ENCODE data around the gene MAN2B2. TPM values are rescaled to one million over a fixed set of nuclear protein-coding genes. Genes with fewer than 3 reads are reported as not detected.

Gene MAN2B2
- total RNA-seq, 1 donor from 2014 or later = 39.1 TPM

DNA sequence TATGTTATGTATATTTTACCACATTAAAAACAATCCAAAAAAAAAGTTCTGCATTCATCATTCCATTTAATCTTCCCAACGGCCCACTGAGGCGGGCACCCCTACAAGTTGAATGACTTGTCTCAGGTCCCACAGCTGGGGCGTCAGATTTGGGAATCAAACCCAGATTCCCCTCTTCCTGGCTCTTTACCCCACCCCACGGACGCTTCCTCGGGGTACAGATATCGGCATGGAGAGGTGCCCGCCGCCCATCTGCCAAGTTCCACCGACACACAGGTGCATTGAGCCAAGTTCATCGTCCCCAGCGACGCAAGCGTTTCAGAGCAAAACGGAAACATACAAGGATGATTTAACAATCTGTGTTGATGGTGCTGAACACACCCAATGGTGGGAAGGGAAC is 36.9 kb upstream of the MAN2B2 start:
- no peaks in the 10 kb centered on the region for H3K36me3 Mint-ChIP-seq (ENCODE audit: unreplicated experiment)
- H3K27me3 Mint-ChIP-seq (ENCODE audit: unreplicated experiment) = no peaks in the 10 kb centered on the region
- H3K9me3 Mint-ChIP-seq (ENCODE audit: unreplicated experiment) = no peaks in the 10 kb centered on the region
- H3K4me3 Mint-ChIP-seq (ENCODE audit: unreplicated experiment) = no peak overlapping the region
- no peak for DNase-seq (ENCODE audit: extremely low spot score, unreplicated experiment)
- no peak for TF ChIP-seq CTCF (IDR thresholded peaks at IDR 0.05)
- H3K27ac Mint-ChIP-seq (ENCODE audit: unreplicated experiment) = no peak overlapping the region
- no peaks in the 10 kb centered on the region for H3K4me1 Mint-ChIP-seq (ENCODE audit: unreplicated experiment)

GRCh38 chr4:6538575-6538974 is 36.4 kb upstream of the MAN2B2 start:
- H3K9me3 Mint-ChIP-seq (ENCODE audit: unreplicated experiment) = no peaks in the 10 kb centered on the region
- no peak overlapping the region for H3K4me3 Mint-ChIP-seq (ENCODE audit: unreplicated experiment)
- H3K4me1 Mint-ChIP-seq (ENCODE audit: unreplicated experiment) = no peaks in the 10 kb centered on the region
- no peak for DNase-seq (ENCODE audit: extremely low spot score, unreplicated experiment)
- no peaks in the 10 kb centered on the region for H3K36me3 Mint-ChIP-seq (ENCODE audit: unreplicated experiment)
- H3K27ac Mint-ChIP-seq (ENCODE audit: unreplicated experiment) = no peak overlapping the region
- no peaks in the 10 kb centered on the region for H3K27me3 Mint-ChIP-seq (ENCODE audit: unreplicated experiment)
- no peak for TF ChIP-seq CTCF (IDR thresholded peaks at IDR 0.05)

- DNase-seq (ENCODE audit: extremely low spot score, unreplicated experiment) = no peak
- no peak overlapping the region for H3K27ac Mint-ChIP-seq (ENCODE audit: unreplicated experiment)
- no peak for TF ChIP-seq CTCF (IDR thresholded peaks at IDR 0.05)
- no peaks in the 10 kb centered on the region for H3K4me1 Mint-ChIP-seq (ENCODE audit: unreplicated experiment)
- no peaks in the 10 kb centered on the region for H3K9me3 Mint-ChIP-seq (ENCODE audit: unreplicated experiment)
- no peaks in the 10 kb centered on the region for H3K27me3 Mint-ChIP-seq (ENCODE audit: unreplicated experiment)
- H3K4me3 Mint-ChIP-seq (ENCODE audit: unreplicated experiment) = no peak overlapping the region
- H3K36me3 Mint-ChIP-seq (ENCODE audit: unreplicated experiment) = no peaks in the 10 kb centered on the region
Measured at GRCh38 chr4:6539009-6539764, 35.8 kb upstream of the MAN2B2 start.

DNA sequence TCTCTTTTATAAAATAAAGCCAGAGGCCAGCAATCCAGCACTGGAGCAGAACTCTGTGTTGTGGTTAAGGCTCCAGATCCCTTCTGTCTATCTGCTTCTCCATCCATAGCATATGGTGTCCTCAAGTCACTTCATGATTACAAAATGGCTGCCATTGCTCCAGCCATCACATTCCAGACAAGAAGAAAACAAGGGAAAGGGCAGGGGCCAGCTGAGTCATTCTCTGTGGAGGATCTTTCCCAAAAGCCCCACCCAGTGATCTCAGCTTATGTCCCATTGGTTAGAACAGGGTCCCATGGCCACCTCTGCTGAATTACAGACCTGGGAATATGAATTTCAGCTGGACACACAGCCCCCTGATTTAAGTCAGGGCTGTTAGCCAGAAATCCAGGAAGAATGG is 34.1 kb upstream of the MAN2B2 start:
- Mint-ChIP-seq H3K9me3 (ENCODE audit: unreplicated experiment) (no peaks in the 10 kb centered on the region), H3K36me3 (ENCODE audit: unreplicated experiment) (no peaks in the 10 kb centered on the region), H3K27me3 (ENCODE audit: unreplicated experiment) (no peaks in the 10 kb centered on the region), H3K4me1 (ENCODE audit: unreplicated experiment) (no peaks in the 10 kb centered on the region), H3K4me3 (ENCODE audit: unreplicated experiment) (no peak overlapping the region), H3K27ac (ENCODE audit: unreplicated experiment) (no peak overlapping the region)
- no peak for TF ChIP-seq CTCF (IDR thresholded peaks at IDR 0.05)
- DNase-seq (ENCODE audit: extremely low spot score, unreplicated experiment) = no peak

GRCh38 chr4:6541789-6542188 is 33.2 kb upstream of the MAN2B2 start:
- H3K9me3 Mint-ChIP-seq (ENCODE audit: unreplicated experiment) = no peaks in the 10 kb centered on the region
- DNase-seq (ENCODE audit: extremely low spot score, unreplicated experiment) = no peak
- no peak overlapping the region for H3K4me3 Mint-ChIP-seq (ENCODE audit: unreplicated experiment)
- no peaks in the 10 kb centered on the region for H3K4me1 Mint-ChIP-seq (ENCODE audit: unreplicated experiment)
- H3K27me3 Mint-ChIP-seq (ENCODE audit: unreplicated experiment) = peaks cover 3% of the 10 kb centered on the region
- H3K27ac Mint-ChIP-seq (ENCODE audit: unreplicated experiment) = no peak overlapping the region
- no peaks in the 10 kb centered on the region for H3K36me3 Mint-ChIP-seq (ENCODE audit: unreplicated experiment)
- TF ChIP-seq CTCF (IDR thresholded peaks at IDR 0.05) = no peak
